SHP77 (cell line): ENCODE results near the gene TPSB2.
"Not testable (repeated sequence)": the region's sequence is repeated elsewhere in the genome, so short reads cannot be mapped to it uniquely, and the experiment has no call there.

ENCODE experiments used
- DNase-seq, 2 experiments: peaks; one replicate each; lab custom pipeline; 2025; lab: John Stamatoyannopoulos, UW

Gene TPSB2

GRCh38 chr16:1200014-1200627, 29.9 kb downstream of the TPSB2 start:
- no peak for DNase-seq

- DNase-seq = no peak
Measured at GRCh38 chr16:1199347-1200013, 30.5 kb downstream of the TPSB2 start.

GRCh38 chr16:1198671-1199346, 31.2 kb downstream of the TPSB2 start:
- DNase-seq = not testable (repeated sequence)

GRCh38 chr16:1198194-1198593, 31.8 kb downstream of the TPSB2 start:
- DNase-seq = no peak

- DNase-seq = peak; percentile 32 to 71
Measured at GRCh38 chr16:1197237-1197866, 32.6 kb downstream of the TPSB2 start.

GRCh38 chr16:1196494-1196893, 33.5 kb downstream of the TPSB2 start:
- no peak for DNase-seq

GRCh38 chr16:1195393-1195666, 34.7 kb downstream of the TPSB2 start:
- DNase-seq = no peak

GRCh38 chr16:1194665-1195392, 35.2 kb downstream of the TPSB2 start:
- DNase-seq = no peak

GRCh38 chr16:1193825-1194581, 36.0 kb downstream of the TPSB2 start:
- DNase-seq = no peak

GRCh38 chr16:1193143-1193824, 36.7 kb downstream of the TPSB2 start:
- DNase-seq = peak; percentile 75 to 85

GRCh38 chr16:1192384-1193073, 37.5 kb downstream of the TPSB2 start:
- DNase-seq = no peak

- DNase-seq = not testable (repeated sequence)
Measured at GRCh38 chr16:1190789-1191188, 39.2 kb downstream of the TPSB2 start.

- DNase-seq = no peak
Measured at GRCh38 chr16:1189455-1189854, 40.5 kb downstream of the TPSB2 start.

GRCh38 chr16:1188432-1189189, 41.4 kb downstream of the TPSB2 start:
- no peak for DNase-seq

- not testable (repeated sequence) for DNase-seq
Measured at GRCh38 chr16:1185460-1186207, 44.4 kb downstream of the TPSB2 start.

- DNase-seq = no peak
Measured at GRCh38 chr16:1184980-1185379, 45.0 kb downstream of the TPSB2 start.

GRCh38 chr16:1184156-1184868, 45.7 kb downstream of the TPSB2 start:
- peak; percentile 89 to 92 for DNase-seq
